ENCODE measurements around the gene PAM. TPM values are rescaled to one million over a fixed set of nuclear protein-coding genes. Genes with fewer than 3 reads are reported as not detected.
A peak's percentile ranks its signal among the peaks of the same experiment; 100 is the strongest.

The PAM gene
- total RNA-seq, 1 experiment from 2014 or later, result 257 TPM

GRCh38 chr5:102959055-102959454 lies 203.9 kb downstream of the PAM start:
- Histone ChIP-seq H3K36me3 (ENCODE audit: control insufficient read depth in 1 of 2, insufficient read depth in 2 of 2, low read length in 2 of 2) (peaks cover 0 to 6% of the 10 kb centered on the region in 2 experiments; a peak in 2 of 4 replicates), H3K4me2 (ENCODE audit: low read length) (peak overlapping the region; percentile 74), H3K9me2 (ENCODE audit: insufficient read depth) (no peaks in the 10 kb centered on the region), H3K4me1 (ENCODE audit: control insufficient read depth in 1 of 2, insufficient read depth in 2 of 2, low read length in 2 of 2) (peaks cover 60 to 67% of the 10 kb centered on the region in 2 experiments), H3K4me3 (replicated peaks in 1 of 2; ENCODE audit: low read depth in 1 of 2, low read length in 2 of 2) (peak overlapping the region in 1 of 2 experiments; percentile 34; a peak in 1 of 4 replicates), H4K20me1 (ENCODE audit: insufficient read depth) (no peaks in the 10 kb centered on the region), H3K27me3 (ENCODE audit: insufficient read depth, low read length) (no peaks in the 10 kb centered on the region), H3K79me2 (ENCODE audit: insufficient read depth, low read length) (no peaks in the 10 kb centered on the region), H3K27ac (ENCODE audit: low read depth, low read length) (peak overlapping the region; percentile 94), H3K9ac (ENCODE audit: low read length) (peak overlapping the region; percentile 58), H3K9me3 (ENCODE audit: control insufficient read depth in 1 of 2, insufficient read depth in 1 of 2, low read depth in 1 of 2, low read length in 2 of 2) (no peaks in the 10 kb centered on the region), H2AFZ (ENCODE audit: low read depth, low read length, poor library complexity, severe bottlenecking) (no peak overlapping the region)
- ATAC-seq (peak; percentile 95), DNase-seq (ENCODE audit: low read depth, low spot score) (peak; percentile 92)
- no TSS peak for BruUV-seq (replicated peaks)
- CTCF ChIA-PET, result no interaction called here
- RAD21 ChIA-PET (ENCODE audit: low non-redundant PET in 1 of 2, low total read pairs in 2 of 2, uncharacterized antibody in 2 of 2, unreplicated experiment in 2 of 2), result no interaction called here
- intact Hi-C loops (cut with micrococcal nuclease), result loop anchor here (5.0 kb wide), 2 partner anchors 42 to 92 kb away; no protein-coding TSS in a partner anchor
- POLR2A ChIA-PET, result interaction anchor here (1.3 kb wide), 1 partner anchor 94 kb away, joined by 3 read pairs; no protein-coding TSS in a partner anchor
- TF ChIP-seq POLR2AphosphoS5 (IDR thresholded peaks at IDR 0.05; ENCODE audit: low read depth, low read length), result peak; percentile 57; the same call in 1 of the 2 replicates
- TF ChIP-seq EZH2 (IDR thresholded peaks at IDR 0.05), result no peak
- TF ChIP-seq EGR1 (IDR thresholded peaks at IDR 0.05; ENCODE audit: low read depth), result no peak
- TF ChIP-seq RAD21 (IDR thresholded peaks at IDR 0.05; ENCODE audit: low read depth), result peak; percentile 44
- peak; percentile 94 for TF ChIP-seq SP1 (IDR thresholded peaks at IDR 0.05; ENCODE audit: low read depth)
- TF ChIP-seq FOSL1 (IDR thresholded peaks at IDR 0.05; ENCODE audit: low read depth), result peak; percentile 96
- TF ChIP-seq YY1 (IDR thresholded peaks at IDR 0.05; ENCODE audit: extremely low read depth, insufficient replicate concordance, low read depth, low read length), result peak; percentile 25
- TF ChIP-seq ZBTB33 (IDR thresholded peaks at IDR 0.05; ENCODE audit: extremely low read depth, insufficient replicate concordance, low read length), result no peak
- TF ChIP-seq TCF7L2 (IDR thresholded peaks at IDR 0.05; ENCODE audit: borderline replicate concordance, extremely low read depth, insufficient read depth, insufficient read length), result peak; percentile 94
- no peak for TF ChIP-seq POLR2A (IDR thresholded peaks at IDR 0.05; ENCODE audit: borderline replicate concordance, extremely low read depth, insufficient read depth, insufficient read length)
- TF ChIP-seq CEBPB (IDR thresholded peaks at IDR 0.05; ENCODE audit: low read depth), result peak; percentile 86
- no peak for TF ChIP-seq ZFX (IDR thresholded peaks at IDR 0.05)
- TF ChIP-seq ZNF274 (IDR thresholded peaks at IDR 0.05; ENCODE audit: low read depth, low read length), result no peak
- TF ChIP-seq ATF3 (IDR thresholded peaks at IDR 0.05), result peak; percentile 73; the same call in 1 of the 2 replicates
- TF ChIP-seq MAX (IDR thresholded peaks at IDR 0.05), result peak; percentile 61
- peak; percentile 29; the same call in 1 of the 2 replicates for TF ChIP-seq ELF1 (IDR thresholded peaks at IDR 0.05; ENCODE audit: borderline replicate concordance, low read depth)
- peak; percentile 85 for TF ChIP-seq CBX3 (IDR thresholded peaks at IDR 0.05; ENCODE audit: low read depth)
- TF ChIP-seq REST (IDR thresholded peaks at IDR 0.05; ENCODE audit: low read depth), result no peak
- TF ChIP-seq JUND (IDR thresholded peaks at IDR 0.05), result peak; percentile 97
- TF ChIP-seq SRF (IDR thresholded peaks at IDR 0.05; ENCODE audit: low read depth), result peak; percentile 82; the same call in 1 of the 2 replicates
- no peak for TF ChIP-seq EZH2phosphoT487 (IDR thresholded peaks at IDR 0.05; ENCODE audit: borderline replicate concordance)
